Ovary (tissue), 3 donors: ENCODE measurements around the gene VPS35L.

Source experiments
- CTCF ChIP-seq, 3 donors: fragments of 450-650 bp in 2 of 3; fragments of 200-600 bp in 1 of 3; IDR thresholded peaks; one replicate each; pipeline versions ENCODE4 v1.5.1 to v1.8.0; 2016 to 2022; ENCODE audit warnings: antibody characterized with exemption in 3 of 3, mild to moderate bottlenecking in 1 of 3
- EP300 ChIP-seq: sonication (generic); formaldehyde crosslinking; IDR thresholded peaks from one replicate; pipeline ENCODE4 v1.6.1; 2017; ENCODE audit warnings: antibody characterized with exemption
- POLR2A ChIP-seq: fragments of 450-650 bp; IDR thresholded peaks from one replicate; pipeline ENCODE4 v1.6.1; 2017; ENCODE audit warnings: antibody characterized with exemption, mild to moderate bottlenecking, moderate library complexity
- donor health status: DM: no; HTN: no; CAD: no.

DNA sequence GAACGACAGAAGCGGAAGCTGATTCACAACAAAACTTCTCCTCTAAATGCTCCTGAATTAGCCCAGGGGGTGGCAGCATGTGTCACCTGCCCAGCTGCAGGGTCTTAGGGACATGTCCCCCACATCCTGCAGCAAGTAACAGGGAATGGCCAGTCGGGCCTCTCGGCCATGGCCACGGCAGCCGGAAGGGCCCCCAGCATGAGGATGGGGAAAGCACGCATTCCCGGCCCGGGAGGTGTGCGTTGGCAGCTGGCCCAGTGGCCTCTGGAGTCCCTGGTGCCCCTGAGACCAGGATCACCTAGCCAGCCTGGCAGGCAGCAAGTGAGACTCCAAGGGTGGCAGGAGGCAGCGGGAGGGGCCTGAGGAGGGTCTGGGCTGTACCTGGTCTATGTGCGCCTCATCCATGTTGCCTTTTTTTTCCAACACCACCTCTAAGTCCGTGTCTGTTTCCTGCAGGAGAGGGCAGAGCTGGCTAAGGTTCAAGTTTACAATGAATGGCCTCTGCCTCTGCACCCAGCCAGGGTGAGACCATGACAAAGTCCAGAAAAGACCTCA lies 155.6 kb downstream of the VPS35L start:
- TF ChIP-seq CTCF (IDR thresholded peaks at IDR 0.05) (no peak), POLR2A (no peak), EP300 (no peak)
